Measurements from ENCODE around the gene SCUBE1. TPM values are rescaled to one million over a fixed set of nuclear protein-coding genes. Genes with fewer than 3 reads are reported as not detected.

SCUBE1 gene
- total and polyA plus RNA-seq, 2 of the 4 experiments (the other 2 are of a cell fraction): not detected

DNA sequence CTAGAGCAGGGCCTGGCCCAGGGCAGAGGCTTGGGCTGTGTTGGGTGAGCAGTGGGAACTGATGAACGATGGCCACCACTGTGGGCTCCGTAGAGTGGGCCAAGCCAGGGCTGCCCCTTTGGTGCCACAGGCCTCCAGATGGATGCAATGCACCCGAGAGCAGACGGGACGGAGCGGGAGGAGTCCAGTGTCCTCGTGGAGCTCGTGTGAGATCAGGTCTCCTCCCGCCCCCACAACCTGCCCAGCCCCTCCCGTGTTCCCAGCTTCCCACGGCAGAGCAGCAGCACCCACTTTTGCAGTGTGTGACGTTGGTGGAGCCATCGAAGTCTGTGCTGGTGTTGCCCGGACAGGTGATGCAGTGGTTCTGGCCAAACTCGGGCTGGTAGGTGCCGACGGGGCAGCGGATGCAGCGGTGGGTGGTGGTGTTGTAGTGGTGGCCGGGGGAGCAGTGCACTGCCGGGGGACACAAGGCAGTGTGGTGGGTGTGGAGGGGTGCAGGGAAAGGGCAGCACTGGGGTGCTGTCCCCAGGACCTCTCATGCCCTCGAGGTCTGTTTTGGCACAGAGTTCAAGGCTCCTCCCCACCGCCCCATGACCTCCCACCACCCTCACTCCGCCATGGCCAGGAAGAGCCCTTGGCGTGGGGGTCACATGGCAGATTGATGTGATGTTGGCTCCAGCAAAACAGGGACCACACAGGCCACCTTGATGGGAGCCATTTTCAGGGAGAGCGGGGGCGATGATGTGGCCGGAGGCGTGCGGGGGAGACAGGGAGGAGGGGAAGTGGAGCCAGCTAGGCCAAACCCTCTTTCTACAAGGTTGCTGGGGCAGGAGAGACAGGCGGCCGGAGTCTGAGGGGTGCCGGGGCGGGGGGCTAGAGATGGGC, 132.3 kb downstream of the SCUBE1 start:
- ATAC-seq (ENCODE audit: low read depth): no peak
- no peak overlapping the region for H4K91ac ChIP-seq (ENCODE audit: insufficient read depth, low read depth, low read length)
- peaks cover 37% of the 10 kb centered on the region for H3K27me3 ChIP-seq (ENCODE audit: control insufficient read depth, insufficient read depth, low read length)
- TF ChIP-seq NFE2L2 (IDR thresholded peaks at IDR 0.05; ENCODE audit: low read depth, low read length) (no peak), RFX5 (IDR thresholded peaks at IDR 0.05; ENCODE audit: low read depth, low read length) (no peak), RCOR1 (IDR thresholded peaks at IDR 0.05; ENCODE audit: insufficient replicate concordance, low read length) (no peak), ELK1 (IDR thresholded peaks at IDR 0.05; ENCODE audit: borderline replicate concordance, low read depth, low read length) (no peak), CEBPB (IDR thresholded peaks at IDR 0.05; ENCODE audit: low read depth, low read length) (no peak), USF2 (IDR thresholded peaks at IDR 0.05; ENCODE audit: low read depth, low read length) (no peak), FOS (IDR thresholded peaks at IDR 0.05; ENCODE audit: low read depth, low read length) (no peak), CTCF (conservative IDR thresholded peaks at IDR 0.05; ENCODE audit: low read depth, low read length) (no peak), MXI1 (IDR thresholded peaks at IDR 0.05; ENCODE audit: borderline replicate concordance, low read depth, low read length) (no peak), POLR2A (IDR thresholded peaks at IDR 0.05; ENCODE audit: low read depth, low read length) (no peak), CHD1 (IDR thresholded peaks at IDR 0.05; ENCODE audit: low read depth, low read length) (no peak), BHLHE40 (IDR thresholded peaks at IDR 0.05; ENCODE audit: low read depth, low read length) (no peak), SMC3 (IDR thresholded peaks at IDR 0.05; ENCODE audit: low read depth, low read length) (no peak), MAFK (IDR thresholded peaks at IDR 0.05; ENCODE audit: low read depth, low read length) (no peak), RAD21 (IDR thresholded peaks at IDR 0.05; ENCODE audit: low read length) (no peak)

More for the DNA sequence above, 132.3 kb downstream of the SCUBE1 start:
- 70% methylated on average over 9 of the region's 34 CpGs; no CpG with 5 or more reads in 1 of the 2 experiments for WGBS, 2 experiments (ENCODE audit: extremely low coverage in 2 of 2, insufficient read length in 1 of 2)
- intact Hi-C loops (cut with micrococcal nuclease) (no loop called here), dilution Hi-C loops (cut with HindIII; ENCODE audit: low sequenced_read_pairs, unreplicated experiment) (no loop called here), in situ Hi-C loops (cut with MboI; ENCODE audit: low sequenced_read_pairs) (no loop called here)
- Histone ChIP-seq H3K9me1 (ENCODE audit: insufficient read depth, low read length) (no peaks in the 10 kb centered on the region), H2BK20ac (ENCODE audit: low read depth, low read length) (no peak overlapping the region), H3K4ac (ENCODE audit: low read depth, low read length) (no peak overlapping the region), H3K23ac (ENCODE audit: low read depth, low read length) (no peak overlapping the region), H3K9ac (ENCODE audit: low read depth, low read length) (no peak overlapping the region), H3K9me3 (ENCODE audit: control insufficient read depth, insufficient read depth, low read length) (no peaks in the 10 kb centered on the region), H3K4me1 (ENCODE audit: control insufficient read depth, insufficient read depth, low read length) (no peaks in the 10 kb centered on the region), H4K5ac (ENCODE audit: low read depth, low read length) (no peak overlapping the region), H4K8ac (ENCODE audit: low read depth in 2 of 2, low read length in 2 of 2) (no peak overlapping the region), H3K27ac (ENCODE audit: insufficient read depth, low read length) (no peak overlapping the region), H2AFZ (replicated peaks; ENCODE audit: low read length, poor library complexity) (no peak overlapping the region), H2AK5ac (ENCODE audit: low read depth, low read length) (no peak overlapping the region), H3K4me2 (ENCODE audit: low read depth, low read length) (no peak overlapping the region), H3K36me3 (ENCODE audit: control insufficient read depth, insufficient read depth, low read length) (no peaks in the 10 kb centered on the region), H2BK15ac (ENCODE audit: low read depth, low read length) (no peak overlapping the region), H2AK9ac (replicated peaks; ENCODE audit: low read depth, low read length, poor library complexity) (no peak overlapping the region), H2BK5ac (ENCODE audit: low read depth, low read length, poor library complexity, severe bottlenecking) (no peak overlapping the region), H3K56ac (ENCODE audit: extremely low read depth, insufficient read depth, low read length) (no peak overlapping the region), H3K4me3 (ENCODE audit: insufficient read depth, low read depth, low read length) (no peak overlapping the region), H3K79me1 (ENCODE audit: low read depth in 1 of 2, low read length in 2 of 2) (no peaks in the 10 kb centered on the region), H3K18ac (ENCODE audit: low read depth, low read length) (no peak overlapping the region), H3K14ac (replicated peaks; ENCODE audit: low read depth, low read length) (no peak overlapping the region), H4K20me1 (ENCODE audit: insufficient read depth, low read length) (no peaks in the 10 kb centered on the region), H2BK120ac (ENCODE audit: low read depth, low read length) (no peak overlapping the region)
- ChIA-PET POLR2A (ENCODE audit: unreplicated experiment) (no interaction called here), CTCF (no interaction called here)
- no TSS peak for BruUV-seq (replicated peaks)
- no peak for DNase-seq

All from IMR-90 (cell line).